H1 (cell line): Measurements from ENCODE around the gene FGF3. TPM values are rescaled to one million over a fixed set of nuclear protein-coding genes. Genes with fewer than 3 reads are reported as not detected.

Experiments
- BRCA1 ChIP-seq: IDR thresholded peaks from 2 replicates; pipeline ENCODE4 v1.6.1; 2012; ENCODE audit warnings: low read depth, low read length, improper control_type of control experiment
- CHD2 ChIP-seq: IDR thresholded peaks from 2 replicates; pipeline ENCODE4 v1.6.1; 2012; ENCODE audit warnings: low read length, improper control_type of control experiment
- CHD7 ChIP-seq: fragments of 300-600 bp; sonication (generic); IDR thresholded peaks from 2 replicates; pipeline ENCODE4 v1.7.1; 2012; ENCODE audit warnings: low read length, moderate library complexity, mild to moderate bottlenecking, inconsistent platforms; ENCODE audit not compliant: insufficient replicate concordance
- GTF2F1 ChIP-seq: IDR thresholded peaks from 2 replicates; pipeline ENCODE4 v1.6.1; 2012; ENCODE audit warnings: low read depth, low read length, improper control_type of control experiment, borderline replicate concordance
- KDM1A ChIP-seq: fragments of 200-600, 300-600 bp; sonication (generic); IDR thresholded peaks from 2 replicates; pipeline ENCODE4 v1.7.1; 2016; ENCODE audit warnings: mild to moderate bottlenecking, low read length, borderline replicate concordance
- NANOG ChIP-seq: IDR thresholded peaks from 2 replicates; pipeline ENCODE4 v1.6.1; 2011; ENCODE audit warnings: low read length, low read depth, mild to moderate bottlenecking, inconsistent platforms; ENCODE audit not compliant: insufficient read depth, poor library complexity, severe bottlenecking
- PHF8 ChIP-seq: fragments of 200-600 bp; sonication (generic); conservative IDR thresholded peaks from 2 replicates; pipeline ENCODE4 v1.7.1; 2012; ENCODE audit warnings: low read depth, mild to moderate bottlenecking, inconsistent platforms, low read length, moderate library complexity
- POLR2A ChIP-seq, 2 experiments: IDR thresholded peaks; 1 replicate in 1 of 2; 2 replicates in 1 of 2; pipeline ENCODE4 v1.6.1; 2011; ENCODE audit warnings: low read depth in 2 of 2, low read length in 2 of 2, mild to moderate bottlenecking in 2 of 2; ENCODE audit errors: control extremely low read depth in 1 of 2
- POLR2AphosphoS5 ChIP-seq: IDR thresholded peaks from 2 replicates; pipeline ENCODE4 v1.6.1; 2011; ENCODE audit warnings: low read depth, low read length
- POU5F1 ChIP-seq: IDR thresholded peaks from 2 replicates; pipeline ENCODE4 v1.6.1; 2011; ENCODE audit warnings: low read depth, mild to moderate bottlenecking, low read length, moderate library complexity
- RBBP5 ChIP-seq: IDR thresholded peaks from 2 replicates; pipeline ENCODE4 v1.7.1; 2012; ENCODE audit warnings: low read depth, mild to moderate bottlenecking, inconsistent platforms, low read length, moderate library complexity, borderline replicate concordance
- SP4 ChIP-seq: IDR thresholded peaks from 2 replicates; pipeline ENCODE4 v1.6.1; 2012; ENCODE audit warnings: low read length, inconsistent platforms
- SRF ChIP-seq: IDR thresholded peaks from 2 replicates; pipeline ENCODE4 v1.6.1; 2011; ENCODE audit warnings: mild to moderate bottlenecking, low read depth, low read length, moderate library complexity
- TAF1 ChIP-seq: IDR thresholded peaks from 2 replicates; pipeline ENCODE4 v1.6.1; 2011; ENCODE audit warnings: mild to moderate bottlenecking, low read depth, low read length
- polyA plus RNA-seq, 7 experiments: library from polyadenylated mRNA; depleted of rRNA in 3 of 7; stranded (reverse) in 5 of 7; unstranded in 2 of 7; fragments of >200 nt in 5 of 7; fragments of 200-250 nt in 2 of 7; gene quantifications; 1 replicate in 5 of 7; 2 replicates in 1 of 7; 4 replicates in 1 of 7; pipeline versions ENCODE4 v1.2.1 to v1.2.3, GENCODE V29; 2011 to 2013; ENCODE audit warnings: missing spikeins in 2 of 7, mixed read lengths in 2 of 7
- total RNA-seq: library from RNA; stranded (reverse); fragmentation: NEBNext Ultra II Directional; extraction: Animal tissue kit (Norgen Biotek cat#: 25700); gene quantifications from 2 replicates; pipeline ENCODE4 v1.2.1, GENCODE V29; 2021

FGF3 gene
- total and polyA plus RNA-seq, 2 of the 8 experiments (the other 6 are each of a cell fraction or from before 2014, with no cell fraction given), result not detected

- TF ChIP-seq SRF, result no peak
- TF ChIP-seq BRCA1, result no peak
- TF ChIP-seq POLR2AphosphoS5, result no peak
- no peak for TF ChIP-seq CHD7
- no peak for TF ChIP-seq NANOG
- TF ChIP-seq RBBP5, result no peak
- TF ChIP-seq KDM1A, result peak; percentile 86
- no peak for TF ChIP-seq PHF8
- peak; percentile 44; the same call in 1 of the 2 replicates for TF ChIP-seq CHD2
- TF ChIP-seq SP4, result no peak
- no peak for TF ChIP-seq POU5F1
- no peak for TF ChIP-seq GTF2F1
- no peak for TF ChIP-seq TAF1
- no peak for TF ChIP-seq POLR2A (IDR thresholded peaks at IDR 0.05; ENCODE audit: control extremely low read depth in 1 of 2, low read depth in 2 of 2, low read length in 2 of 2)
Observed at GRCh38 chr11:69799582-69799981, 19.6 kb downstream of the FGF3 start (continued).
